Brain microvascular endothelial cell (primary cell): ENCODE data around the gene TAF11L4.
"Not testable (repeated sequence)": the region's sequence is repeated elsewhere in the genome, so short reads cannot be mapped to it uniquely, and the experiment has no call there.

ENCODE experiments used
- DNase-seq: peaks from one replicate; pipeline ENCODE4 v3.0.0-alpha.2; 2020
- H3K27ac ChIP-seq: fragments of 250-450 bp; sonication (Bioruptor Pico); 2 replicates; pipeline ENCODE4 v1.5.1; 2020; ENCODE audit warnings: mild to moderate bottlenecking, moderate library complexity
- H3K27me3 ChIP-seq: fragments of 250-450 bp; sonication (Bioruptor Pico); replicated peaks from 2 replicates; pipeline ENCODE4 v1.5.1; 2020; ENCODE audit warnings: mild to moderate bottlenecking
- H3K36me3 ChIP-seq: fragments of 250-450 bp; sonication (Bioruptor Pico); replicated peaks from 2 replicates; pipeline ENCODE4 v1.5.1; 2020; ENCODE audit warnings: mild to moderate bottlenecking
- H3K4me3 ChIP-seq: 2 replicates; pipeline ENCODE4 v1.5.1; 2011; ENCODE audit warnings: low read depth, mild to moderate bottlenecking, control low read depth, low read length, moderate library complexity
- in situ Hi-C: cut with HindIII; loops from 2 replicates; pipeline ENCODE4 v1.10.0; 2017; ENCODE audit warnings: low sequenced_read_pairs, low pct_ligation_motif_present
- TF ChIP-seq, protein P1 (sequence below): IDR thresholded peaks from 2 replicates; pipeline ENCODE4 v1.5.1; 2011; ENCODE audit warnings: low read depth, mild to moderate bottlenecking, moderate library complexity, low read length, control low read depth, inconsistent platforms; ENCODE audit errors: missing control alignments

TAF11L4 gene

DNA sequence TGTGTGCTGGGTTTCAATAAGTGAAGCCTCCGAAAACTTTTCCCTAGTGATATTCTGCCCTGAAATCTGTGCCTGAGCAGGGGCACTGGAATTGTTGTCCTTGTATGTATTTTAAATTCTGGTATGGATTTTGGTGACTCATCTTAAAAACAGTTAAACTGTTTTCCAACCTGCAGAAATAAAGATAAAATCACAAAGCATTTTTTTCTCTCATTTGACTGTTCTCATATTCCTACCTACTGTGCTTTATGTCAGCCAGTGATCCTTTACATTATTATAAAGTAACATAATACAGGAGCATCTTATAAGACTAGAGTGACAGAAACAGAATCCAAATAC is 34.5 kb upstream of the TAF11L4 start:
- Histone ChIP-seq H3K27me3 (no peaks in the 10 kb centered on the region), H3K36me3 (no peaks in the 10 kb centered on the region), H3K4me3 (no peak overlapping the region), H3K27ac (no peak overlapping the region)
- in situ Hi-C loops, result no loop called here
- no peak for DNase-seq
- TF ChIP-seq, protein P1, sequence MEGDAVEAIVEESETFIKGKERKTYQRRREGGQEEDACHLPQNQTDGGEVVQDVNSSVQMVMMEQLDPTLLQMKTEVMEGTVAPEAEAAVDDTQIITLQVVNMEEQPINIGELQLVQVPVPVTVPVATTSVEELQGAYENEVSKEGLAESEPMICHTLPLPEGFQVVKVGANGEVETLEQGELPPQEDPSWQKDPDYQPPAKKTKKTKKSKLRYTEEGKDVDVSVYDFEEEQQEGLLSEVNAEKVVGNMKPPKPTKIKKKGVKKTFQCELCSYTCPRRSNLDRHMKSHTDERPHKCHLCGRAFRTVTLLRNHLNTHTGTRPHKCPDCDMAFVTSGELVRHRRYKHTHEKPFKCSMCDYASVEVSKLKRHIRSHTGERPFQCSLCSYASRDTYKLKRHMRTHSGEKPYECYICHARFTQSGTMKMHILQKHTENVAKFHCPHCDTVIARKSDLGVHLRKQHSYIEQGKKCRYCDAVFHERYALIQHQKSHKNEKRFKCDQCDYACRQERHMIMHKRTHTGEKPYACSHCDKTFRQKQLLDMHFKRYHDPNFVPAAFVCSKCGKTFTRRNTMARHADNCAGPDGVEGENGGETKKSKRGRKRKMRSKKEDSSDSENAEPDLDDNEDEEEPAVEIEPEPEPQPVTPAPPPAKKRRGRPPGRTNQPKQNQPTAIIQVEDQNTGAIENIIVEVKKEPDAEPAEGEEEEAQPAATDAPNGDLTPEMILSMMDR, result no peak

DNA sequence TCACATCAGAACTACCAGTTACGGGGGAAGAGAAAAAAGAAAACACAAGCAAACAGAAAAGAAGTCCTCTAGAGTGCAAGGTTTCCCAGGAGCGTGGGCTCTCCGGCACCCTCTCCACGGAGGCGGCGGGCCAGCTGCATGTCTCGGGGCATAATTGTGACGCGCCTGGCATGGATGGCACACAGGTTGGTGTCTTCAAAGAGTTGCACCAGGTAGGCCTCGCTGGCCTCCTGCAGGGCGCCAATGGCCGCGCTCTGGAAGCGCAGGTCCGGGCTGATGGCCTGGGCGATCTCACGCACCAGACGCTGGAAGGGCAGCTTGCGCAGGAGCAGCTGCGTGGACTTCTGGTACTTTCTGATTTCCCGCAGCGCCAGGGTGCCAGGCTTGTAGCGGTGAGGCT is 30.3 kb upstream of the TAF11L4 start:
- DNase-seq, H3K4me3 ChIP-seq, in situ Hi-C loops, H3K36me3 ChIP-seq, H3K27me3 ChIP-seq, H3K27ac ChIP-seq: not testable (repeated sequence)

DNA sequence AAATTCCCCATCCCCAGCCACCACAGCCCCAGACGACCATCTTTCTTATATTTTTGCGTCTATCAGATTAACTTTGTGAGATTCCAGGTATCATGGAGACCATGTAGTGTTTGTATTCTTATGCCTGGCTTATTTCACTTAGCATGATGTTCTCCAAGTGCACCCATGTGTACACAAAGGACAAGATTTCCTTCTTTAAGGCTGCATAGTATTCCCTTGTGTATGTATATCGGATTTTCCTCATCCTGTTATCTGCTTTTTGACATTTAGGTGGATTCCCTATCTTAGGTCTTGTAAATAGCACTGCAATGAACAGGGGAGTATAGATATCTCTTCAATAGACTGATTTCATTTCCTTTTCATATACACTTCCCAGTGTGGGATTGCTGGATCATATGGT is 28.8 kb upstream of the TAF11L4 start:
- Histone ChIP-seq H3K27ac (no peak overlapping the region), H3K36me3 (no peaks in the 10 kb centered on the region), H3K4me3 (no peak overlapping the region), H3K27me3 (no peaks in the 10 kb centered on the region)
- TF ChIP-seq, protein P1, result no peak
- no peak for DNase-seq
- in situ Hi-C loops, result no loop called here

DNA sequence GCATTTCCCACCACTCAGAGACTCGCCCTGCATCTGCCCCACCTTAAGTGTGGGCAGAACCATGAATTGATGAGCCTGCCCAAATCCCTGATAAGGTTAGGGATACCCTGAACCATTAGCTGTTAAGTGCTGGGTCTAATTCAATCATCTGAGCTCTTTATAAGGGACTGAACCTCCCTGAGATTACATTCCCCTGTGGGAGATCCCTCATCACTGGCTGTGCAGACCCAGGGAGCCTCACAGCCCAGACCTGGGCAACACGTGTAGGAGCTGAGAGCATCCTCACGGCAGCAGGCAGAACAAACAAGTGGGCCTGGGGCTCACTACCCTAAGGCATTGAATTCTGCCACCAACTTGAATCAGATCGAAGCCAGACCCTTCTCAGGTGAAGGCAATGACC is 24.2 kb upstream of the TAF11L4 start:
- TF ChIP-seq, protein P1, result no peak
- Histone ChIP-seq H3K27ac (no peak overlapping the region), H3K36me3 (no peaks in the 10 kb centered on the region), H3K4me3 (no peak overlapping the region), H3K27me3 (no peaks in the 10 kb centered on the region)
- in situ Hi-C loops, result no loop called here
- DNase-seq, result no peak

DNA sequence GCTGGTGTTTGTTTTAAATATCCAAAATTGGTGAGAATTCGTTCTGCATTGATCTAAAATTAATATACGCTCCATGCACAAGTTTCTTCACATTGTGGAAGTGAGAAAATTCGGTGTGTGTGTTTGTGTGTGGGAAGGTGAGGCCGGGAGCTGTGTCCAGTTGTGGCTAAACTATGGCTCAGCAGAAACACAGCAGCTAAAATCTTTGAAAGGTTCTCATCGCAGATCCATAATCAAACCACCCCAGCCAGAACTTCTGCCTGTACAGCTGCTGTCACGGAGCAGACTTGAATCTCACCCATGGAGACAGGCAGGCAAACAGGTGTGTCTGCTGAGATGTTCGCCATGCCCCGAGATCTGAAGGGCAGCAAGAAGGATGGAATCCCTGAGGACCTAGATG is 23.7 kb upstream of the TAF11L4 start, which contains the start of gene TAF11L2:
Gene TAF11L2, plus strand, starts transcription at position 301 of the 400 bp plus-strand sequence.
- H3K27me3 ChIP-seq, H3K36me3 ChIP-seq, in situ Hi-C loops, H3K4me3 ChIP-seq, DNase-seq, H3K27ac ChIP-seq: not testable (repeated sequence)

DNA sequence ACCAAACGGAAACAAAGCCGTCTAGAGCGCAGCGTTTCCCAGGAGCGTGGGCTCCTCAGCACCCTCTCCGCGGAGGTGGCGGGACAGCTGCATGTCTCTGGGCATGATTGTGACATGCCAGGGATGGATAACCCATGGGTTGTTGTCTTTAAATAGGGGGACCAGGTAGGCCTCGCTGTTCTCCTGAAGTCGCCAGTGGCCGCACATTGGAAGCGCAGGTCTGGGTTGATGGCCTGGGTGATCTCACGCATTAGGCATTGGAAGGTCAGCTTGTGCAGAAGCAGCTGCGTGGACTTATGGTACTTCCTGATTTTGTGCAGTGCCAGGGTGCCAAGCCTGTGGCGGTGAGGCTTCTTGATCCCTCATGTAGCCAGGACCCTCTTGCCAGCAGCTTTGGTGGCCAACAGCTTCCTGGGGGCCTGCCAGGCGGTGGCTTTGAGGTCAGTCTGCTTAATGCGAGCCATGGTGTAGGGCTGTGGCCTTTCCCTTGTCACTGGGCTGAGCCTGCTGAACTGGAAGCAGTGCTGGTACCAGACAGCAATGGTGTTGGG is 9.8 kb upstream of the TAF11L4 start:
- in situ Hi-C loops, result no loop called here
- DNase-seq, result no peak
- Histone ChIP-seq H3K4me3 (no peak overlapping the region), H3K27ac (no peak overlapping the region), H3K27me3 (no peaks in the 10 kb centered on the region), H3K36me3 (no peaks in the 10 kb centered on the region)
- TF ChIP-seq, protein P1, result no peak

DNA sequence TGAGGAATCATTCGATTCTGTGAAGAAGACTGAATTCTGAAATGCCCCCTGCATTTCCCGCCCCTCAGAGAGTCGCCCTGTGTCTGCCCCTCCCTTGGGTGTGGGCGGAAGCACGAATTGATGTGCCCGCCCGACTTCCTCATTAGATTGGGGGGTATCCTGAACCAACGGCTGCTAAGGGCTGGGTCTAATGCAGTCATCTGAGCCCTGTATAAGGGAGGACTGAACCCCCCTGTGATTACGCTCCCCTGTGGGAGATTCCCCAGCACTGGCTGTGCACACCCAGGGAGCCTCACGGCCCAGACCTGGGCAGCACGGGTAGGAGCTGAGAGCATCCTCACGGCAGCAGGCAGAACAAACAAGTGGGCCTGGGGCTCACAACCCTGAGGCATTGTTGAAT is 4.1 kb upstream of the TAF11L4 start:
- in situ Hi-C loops, H3K27me3 ChIP-seq, H3K36me3 ChIP-seq, H3K27ac ChIP-seq, DNase-seq, H3K4me3 ChIP-seq: not testable (repeated sequence)

DNA sequence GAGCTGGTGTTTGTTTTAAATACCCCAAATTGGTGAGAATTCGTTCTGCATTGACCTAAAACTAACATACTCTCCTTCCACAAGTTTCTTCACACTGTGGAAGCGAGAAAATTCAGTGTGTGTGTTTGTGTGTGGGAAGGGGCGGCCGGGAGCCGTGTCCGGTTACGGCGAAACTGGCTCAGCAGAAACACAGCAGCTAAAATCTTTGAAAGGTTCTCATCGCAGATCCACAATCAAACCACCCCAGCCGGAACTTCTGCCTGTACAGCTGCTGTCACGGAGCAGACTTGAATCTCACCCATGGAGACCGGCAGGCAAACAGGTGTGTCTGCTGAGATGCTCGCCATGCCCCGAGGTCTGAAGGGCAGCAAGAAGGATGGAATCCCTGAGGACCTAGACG is 3.5 kb upstream of the TAF11L4 start, which contains the start of gene TAF11L3:
Gene TAF11L3, plus strand, starts transcription at position 301 of the 400 bp plus-strand sequence.
- H3K27ac ChIP-seq, H3K36me3 ChIP-seq, in situ Hi-C loops, DNase-seq, H3K27me3 ChIP-seq, H3K4me3 ChIP-seq: not testable (repeated sequence)

DNA sequence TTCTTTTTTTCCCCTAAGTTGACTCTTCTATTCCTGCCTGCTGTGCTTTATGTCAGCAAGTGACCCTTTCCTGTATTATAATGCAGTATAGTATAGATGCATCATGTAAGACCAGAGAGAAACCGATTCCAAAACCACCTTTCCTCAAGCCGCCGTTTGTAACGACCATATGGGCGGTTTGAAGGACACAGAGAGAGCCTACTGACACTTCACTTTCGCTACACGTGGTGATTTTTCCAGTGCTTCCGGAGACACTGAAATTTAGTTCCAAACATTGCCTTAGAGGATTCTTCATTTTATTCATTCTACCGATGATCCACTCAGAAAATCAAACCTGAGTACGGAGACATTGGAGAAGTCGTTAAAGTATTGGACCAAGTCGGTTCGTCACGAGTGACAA is 2.1 kb upstream of the TAF11L4 start:
- H3K36me3 ChIP-seq, H3K4me3 ChIP-seq, H3K27ac ChIP-seq, H3K27me3 ChIP-seq, in situ Hi-C loops, DNase-seq: not testable (repeated sequence)

DNA sequence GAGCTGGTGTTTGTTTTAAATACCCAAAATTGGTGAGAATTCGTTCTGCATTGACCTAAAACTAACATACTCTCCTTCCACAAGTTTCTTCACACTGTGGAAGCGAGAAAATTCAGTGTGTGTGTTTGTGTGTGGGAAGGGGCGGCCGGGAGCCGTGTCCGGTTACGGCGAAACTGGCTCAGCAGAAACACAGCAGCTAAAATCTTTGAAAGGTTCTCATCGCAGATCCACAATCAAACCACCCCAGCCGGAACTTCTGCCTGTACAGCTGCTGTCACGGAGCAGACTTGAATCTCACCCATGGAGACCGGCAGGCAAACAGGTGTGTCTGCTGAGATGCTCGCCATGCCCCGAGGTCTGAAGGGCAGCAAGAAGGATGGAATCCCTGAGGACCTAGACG is 3.3 kb downstream of the TAF11L4 start, which contains the start of gene TAF11L5:
Gene TAF11L5, plus strand, starts transcription at position 301 of the 400 bp plus-strand sequence.
- H3K27me3 ChIP-seq, DNase-seq, H3K36me3 ChIP-seq, H3K4me3 ChIP-seq, in situ Hi-C loops, H3K27ac ChIP-seq: not testable (repeated sequence)

DNA sequence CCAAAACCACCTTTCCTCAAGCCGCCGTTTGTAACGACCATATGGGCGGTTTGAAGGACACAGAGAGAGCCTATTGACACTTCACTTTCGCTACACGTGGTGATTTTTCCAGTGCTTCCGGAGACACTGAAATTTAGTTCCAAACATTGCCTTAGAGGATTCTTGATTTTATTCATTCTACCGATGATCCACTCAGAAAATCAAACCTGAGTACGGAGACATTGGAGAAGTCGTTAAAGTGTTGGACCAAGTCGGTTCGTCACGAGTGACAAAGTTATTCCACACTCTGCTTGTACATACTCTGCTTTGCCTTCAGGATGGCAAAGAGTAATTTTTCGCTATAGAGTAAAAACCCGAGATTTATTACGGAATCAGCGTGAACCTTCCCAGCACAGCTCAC is 4.9 kb downstream of the TAF11L4 start:
- H3K27ac ChIP-seq, H3K27me3 ChIP-seq, in situ Hi-C loops, H3K4me3 ChIP-seq, H3K36me3 ChIP-seq: not testable (repeated sequence)
- DNase-seq, result peak; percentile 4
